Activated CD8-positive, alpha-beta memory T cell treated with anti-CD3 and anti-CD28 coated beads for 1 hour (primary cell): ENCODE measurements around the gene HSD3B7.

ENCODE experiments used
- DNase-seq, 2 donors: peaks; one replicate each; pipeline ENCODE4 v3.0.0-alpha.2; 2020; ENCODE audit warnings: low read depth in 1 of 2; ENCODE audit errors: extremely low read depth in 1 of 2

Gene HSD3B7

GRCh38 chr16:30956601-30957455, 28.2 kb upstream of the HSD3B7 start:
- peak; percentile 74 to 82 for DNase-seq

DNA sequence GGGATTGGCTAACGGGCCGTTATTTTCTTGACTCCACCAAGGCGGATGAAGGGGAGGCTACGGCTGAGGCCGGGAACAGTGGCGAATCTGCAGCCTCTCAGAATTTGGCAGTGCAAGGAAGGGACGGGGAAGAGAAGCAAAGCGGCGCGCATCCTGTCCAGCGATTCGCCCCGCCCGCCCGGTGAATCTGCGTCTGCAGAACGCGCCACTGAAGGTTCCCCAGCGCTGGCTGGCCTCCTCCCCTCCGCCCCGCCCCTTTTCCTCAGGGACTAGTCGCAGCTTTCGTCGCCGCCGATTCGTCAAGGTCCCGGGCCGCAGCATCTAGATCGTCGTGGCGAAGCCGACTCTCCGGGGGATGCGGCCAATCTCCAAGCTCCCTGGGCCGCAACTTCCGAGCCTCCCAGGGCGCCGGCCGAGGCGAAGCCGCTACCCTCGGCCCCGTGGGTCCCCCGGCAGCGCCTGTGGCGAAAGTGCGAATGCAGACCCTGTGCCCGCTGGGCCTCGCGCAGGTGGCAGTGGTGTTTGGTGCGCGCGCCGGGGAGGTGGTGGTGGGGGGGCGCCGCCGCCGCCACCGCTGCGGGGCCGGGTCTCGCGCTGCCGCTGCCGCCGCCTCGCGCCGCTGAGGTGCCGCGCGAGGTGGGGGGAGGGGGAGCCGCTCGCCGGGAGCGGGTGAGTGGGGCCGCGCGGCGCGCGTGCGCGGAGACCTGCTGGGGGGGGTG, 27.4 kb upstream of the HSD3B7 start, which contains the start of gene SETD1A:
TSS of gene SETD1A (plus strand) at position 299 of the 719 bp plus-strand sequence. CDS start 978 bp downstream, outside the sequence.
- peak; percentile 96 to 97 for DNase-seq

DNA sequence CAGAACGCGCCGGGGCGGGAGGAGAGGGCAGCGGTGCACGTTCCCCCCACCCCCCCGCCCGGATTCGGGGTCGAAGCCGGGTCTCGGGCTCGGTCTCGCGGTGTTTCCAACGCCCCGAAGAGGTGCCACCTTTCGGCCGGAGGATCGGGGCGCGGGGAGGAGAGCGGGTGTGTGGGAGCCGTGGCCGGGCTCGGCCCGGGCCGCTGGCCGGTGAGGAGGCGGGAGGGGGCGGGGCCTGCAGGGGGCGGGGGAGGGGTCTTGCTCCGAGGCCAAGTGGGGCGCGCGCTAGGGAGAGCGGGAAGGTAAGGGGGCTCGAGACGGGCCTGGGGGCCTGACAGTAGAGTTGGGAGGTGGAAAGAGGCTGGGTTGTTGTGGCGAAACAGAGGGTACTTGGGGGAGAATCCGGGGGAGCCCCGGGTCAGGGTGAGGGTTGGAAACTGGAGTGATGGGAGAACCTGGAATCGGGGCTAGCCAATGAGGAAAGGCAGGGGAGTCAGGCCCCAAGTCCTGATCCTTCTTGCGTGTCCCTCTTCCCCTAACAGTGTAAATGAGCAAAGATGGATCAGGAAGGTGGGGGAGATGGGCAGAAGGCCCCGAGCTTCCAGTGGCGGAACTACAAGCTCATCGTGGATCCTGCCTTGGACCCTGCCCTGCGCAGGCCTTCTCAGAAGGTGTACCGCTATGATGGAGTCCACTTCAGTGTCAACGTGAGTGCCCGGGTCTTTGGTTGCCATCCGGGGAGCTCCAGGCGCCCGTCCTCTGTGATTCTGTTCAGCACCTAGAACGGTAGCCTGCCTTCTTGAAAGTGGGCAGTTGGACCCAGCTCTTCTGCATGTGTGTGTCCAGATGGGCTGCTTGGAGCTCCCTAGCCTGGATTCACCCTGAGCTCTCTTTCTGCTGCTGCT, 26.6 kb upstream of the HSD3B7 start:
- DNase-seq, result peak in 1 of 2 donors; percentile 23

DNA sequence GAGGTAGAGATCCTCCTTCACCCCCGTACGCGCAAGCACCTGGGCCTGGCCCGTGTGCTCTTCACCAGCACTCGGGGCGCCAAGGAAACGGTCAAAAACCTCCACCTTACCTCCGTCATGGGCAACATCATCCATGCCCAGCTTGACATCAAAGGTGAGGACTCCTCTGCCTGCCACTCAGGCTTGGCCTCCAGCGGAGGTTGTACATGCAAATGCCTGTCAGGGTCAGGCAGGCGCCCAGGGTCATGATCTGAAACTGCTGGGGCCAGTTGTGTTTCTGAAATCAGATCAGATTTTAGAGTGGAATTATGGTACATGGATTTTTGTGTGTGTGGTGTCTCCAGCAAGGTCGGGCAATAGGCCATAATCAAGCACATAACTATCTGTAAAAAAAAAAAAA, 23.6 kb upstream of the HSD3B7 start:
- no peak for DNase-seq

- no peak for DNase-seq
These were observed 21.0 kb upstream of the HSD3B7 start for GRCh38 chr16:30963925-30964511.

- no peak for DNase-seq
These were observed 20.3 kb upstream of the HSD3B7 start for GRCh38 chr16:30964574-30965226.

- DNase-seq, result no peak
These were observed 19.6 kb upstream of the HSD3B7 start for GRCh38 chr16:30965436-30965835.

GRCh38 chr16:30966033-30966619, 18.9 kb upstream of the HSD3B7 start:
- DNase-seq, result no peak

DNA sequence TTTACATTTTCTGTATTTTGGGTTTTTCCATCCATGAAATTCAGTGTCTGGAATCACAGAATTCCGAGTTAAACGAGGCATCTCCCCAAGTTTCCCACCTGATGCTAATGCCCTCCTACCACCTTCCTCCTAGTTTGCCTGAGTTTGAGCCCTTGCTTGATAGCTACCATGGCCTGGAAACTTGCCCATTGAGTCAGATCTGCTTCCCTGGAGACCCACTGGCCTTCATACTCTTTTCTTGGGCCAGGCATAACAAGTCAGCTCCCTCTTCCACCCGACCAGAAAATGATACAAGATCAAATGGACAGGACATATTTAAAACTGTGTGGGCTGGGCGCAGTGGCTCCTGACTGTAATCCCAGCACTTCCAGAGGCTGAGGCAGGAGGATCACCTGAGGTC, 17.2 kb upstream of the HSD3B7 start:
- no peak for DNase-seq

GRCh38 chr16:30969246-30969842, 15.7 kb upstream of the HSD3B7 start:
- DNase-seq, result no peak

DNA sequence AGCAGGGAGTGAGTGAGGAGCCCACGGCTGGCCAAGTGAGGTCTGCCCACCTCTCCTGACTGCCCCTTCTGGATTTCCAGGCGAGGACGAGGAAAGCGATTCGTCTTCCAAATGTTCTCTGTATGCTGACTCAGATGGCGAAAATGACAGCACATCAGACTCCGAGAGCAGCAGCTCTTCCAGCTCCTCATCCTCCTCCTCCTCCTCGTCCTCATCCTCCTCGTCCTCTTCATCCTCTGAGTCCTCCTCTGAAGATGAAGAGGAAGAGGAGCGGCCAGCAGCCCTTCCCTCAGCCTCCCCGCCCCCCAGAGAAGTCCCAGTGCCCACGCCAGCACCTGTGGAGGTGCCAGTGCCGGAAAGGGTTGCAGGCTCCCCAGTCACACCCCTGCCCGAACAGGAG, 13.7 kb upstream of the HSD3B7 start:
- DNase-seq, result no peak

- no peak for DNase-seq
These were observed 12.1 kb upstream of the HSD3B7 start for GRCh38 chr16:30972872-30973271.

GRCh38 chr16:30974348-30974747, 10.7 kb upstream of the HSD3B7 start:
- DNase-seq, result no peak

GRCh38 chr16:30976486-30976885, 8.5 kb upstream of the HSD3B7 start:
- DNase-seq, result no peak

DNA sequence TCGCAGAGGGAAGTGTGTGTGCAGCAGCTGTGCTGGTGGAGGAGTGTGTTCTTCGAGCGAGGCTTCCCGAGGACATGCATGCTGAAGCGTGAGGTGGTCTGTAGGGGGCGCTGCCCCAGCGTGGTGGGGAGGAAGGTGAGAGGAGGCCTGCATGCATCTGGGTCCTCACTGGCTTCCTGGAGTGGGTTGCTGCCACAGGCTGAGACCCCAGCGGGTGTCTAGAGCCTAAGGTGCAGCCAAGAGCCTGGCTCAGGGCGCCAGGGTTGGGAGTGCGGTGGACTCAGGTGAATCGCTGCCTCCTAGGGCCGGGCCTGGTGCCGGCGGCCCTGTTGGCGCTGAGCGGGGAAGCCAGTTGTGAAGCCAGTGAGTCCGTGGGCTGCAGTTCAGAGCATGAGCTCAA, 7.5 kb upstream of the HSD3B7 start:
- no peak for DNase-seq

GRCh38 chr16:30979170-30980022, 5.6 kb upstream of the HSD3B7 start:
- no peak for DNase-seq

DNA sequence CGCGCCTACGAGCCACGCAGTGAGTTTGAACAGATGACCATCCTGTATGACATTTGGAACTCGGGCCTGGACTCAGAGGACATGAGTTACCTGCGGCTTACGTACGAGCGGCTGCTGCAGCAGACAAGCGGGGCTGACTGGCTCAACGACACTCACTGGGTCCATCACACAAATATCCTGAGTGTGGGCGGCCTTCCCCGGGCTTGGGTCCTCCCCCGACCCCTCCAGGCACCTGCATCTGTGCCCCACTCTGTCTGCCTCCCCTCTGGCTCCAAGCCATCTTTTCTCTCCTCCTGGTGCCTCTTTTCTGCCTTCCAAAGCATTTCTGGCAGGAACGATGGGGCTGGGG, 5.0 kb upstream of the HSD3B7 start:
- DNase-seq, result no peak

DNA sequence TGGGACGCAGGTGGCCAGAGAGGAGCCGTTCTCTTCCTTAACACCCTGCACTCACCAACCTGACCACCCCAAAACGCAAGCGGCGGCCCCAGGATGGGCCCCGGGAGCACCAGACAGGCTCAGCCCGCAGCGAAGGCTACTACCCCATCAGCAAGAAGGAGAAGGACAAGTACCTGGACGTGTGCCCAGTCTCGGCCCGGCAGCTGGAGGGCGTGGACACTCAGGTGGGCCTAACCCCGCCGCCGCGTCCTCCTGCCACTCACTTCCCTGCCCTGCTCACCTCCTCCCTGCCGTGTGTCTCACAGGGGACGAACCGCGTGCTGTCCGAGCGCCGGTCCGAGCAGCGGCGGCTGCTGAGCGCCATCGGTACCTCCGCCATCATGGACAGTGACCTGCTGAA, 4.6 kb upstream of the HSD3B7 start:
- no peak for DNase-seq

GRCh38 chr16:30980959-30981358, 4.0 kb upstream of the HSD3B7 start:
- no peak for DNase-seq
